ENCODE measurements around the gene P4HB. TPM values are rescaled to one million over a fixed set of nuclear protein-coding genes. Genes with fewer than 3 reads are reported as not detected.

Gene P4HB
- polyA plus RNA-seq, 2 donors = 582 to 595 TPM

DNA sequence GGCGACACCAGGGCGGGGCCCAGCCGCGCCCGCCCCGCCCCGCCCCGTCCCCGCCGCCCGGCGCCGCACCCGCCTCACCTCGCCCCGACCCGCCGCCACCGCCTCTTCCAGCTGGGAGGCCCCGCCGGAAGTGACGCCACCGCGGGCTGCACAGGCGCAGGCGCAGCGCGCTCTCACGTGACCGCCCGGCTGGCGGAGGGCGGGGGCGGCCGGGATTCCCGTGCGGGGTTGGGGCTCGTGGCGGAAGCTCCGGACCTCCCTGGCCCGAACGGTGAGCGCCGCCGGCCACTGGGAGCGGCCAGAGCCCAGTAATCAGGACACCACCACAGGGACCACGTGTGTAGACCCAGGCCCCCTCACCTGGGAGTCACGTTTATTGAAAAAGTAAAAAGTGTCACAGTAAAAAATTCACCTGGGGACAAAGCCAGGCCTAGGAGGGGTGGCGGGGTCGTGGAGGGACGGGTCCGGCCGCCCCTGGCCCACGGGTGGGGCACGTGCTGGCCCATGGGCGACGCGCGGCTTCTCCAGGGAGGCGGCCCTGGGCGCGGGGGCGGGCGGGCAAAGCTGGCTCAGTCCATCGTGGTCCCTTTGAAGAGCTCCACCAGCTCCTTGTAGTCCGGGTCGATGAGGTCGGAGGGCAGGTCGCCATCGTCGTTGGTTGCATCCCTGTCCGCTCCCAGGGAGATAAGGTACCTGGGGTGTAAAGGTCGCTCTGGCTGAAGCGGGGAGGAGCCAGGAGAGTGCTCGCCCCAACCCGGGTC, 27.0 kb downstream of the P4HB start, which contains the start of gene MCRIP1:
MCRIP1 (minus strand) TSS at position 132 of the 761 bp plus-strand sequence. CDS start 8,785 bp downstream, outside the sequence.
- Histone ChIP-seq H3K36me3 (ENCODE audit: control insufficient read depth in 2 of 2, insufficient read depth in 2 of 2, low read length in 1 of 2) (no peaks in the 10 kb centered on the region), H3K4me3 (ENCODE audit: low read depth in 1 of 2, low read length in 2 of 2) (peak within 1 kb of the TSS; percentile 53 to 62), H3K4me1 (ENCODE audit: control insufficient read depth in 2 of 2, insufficient read depth in 2 of 2, low read length in 1 of 2) (peaks cover 0 to 31% of the 10 kb centered on the region in 2 donors), H3K27ac (ENCODE audit: low read depth in 2 of 2, low read length in 1 of 2) (peak within 1 kb of the TSS; percentile 91 to 92), H3K27me3 (ENCODE audit: control insufficient read depth in 1 of 2, insufficient read depth in 2 of 2, low read length in 2 of 2) (no peaks in the 10 kb centered on the region), H3K9me3 (ENCODE audit: control insufficient read depth in 2 of 2, insufficient read depth in 1 of 2, low read depth in 1 of 2, low read length in 1 of 2) (no peaks in the 10 kb centered on the region)
- WGBS, 2 donors = 3% methylated on average over 67 to 76 of the region's 76 CpGs

- no peaks in the 10 kb centered on the region for H3K36me3 ChIP-seq (ENCODE audit: control insufficient read depth in 2 of 2, insufficient read depth in 2 of 2, low read length in 1 of 2)
- H3K27me3 ChIP-seq (ENCODE audit: control insufficient read depth in 1 of 2, insufficient read depth in 2 of 2, low read length in 2 of 2) = no peaks in the 10 kb centered on the region
- H3K4me1 ChIP-seq (ENCODE audit: control insufficient read depth in 2 of 2, insufficient read depth in 2 of 2, low read length in 1 of 2) = peaks cover 0 to 31% of the 10 kb centered on the region in 2 donors
- 0 to 1% methylated on average over 44 to 65 of the region's 65 CpGs for WGBS, 2 donors
- peak overlapping the region; percentile 53 to 62 for H3K4me3 ChIP-seq (ENCODE audit: low read depth in 1 of 2, low read length in 2 of 2)
- no peaks in the 10 kb centered on the region for H3K9me3 ChIP-seq (ENCODE audit: control insufficient read depth in 2 of 2, insufficient read depth in 1 of 2, low read depth in 1 of 2, low read length in 1 of 2)
- peak overlapping the region; percentile 86 to 91 for H3K27ac ChIP-seq (ENCODE audit: low read depth in 2 of 2, low read length in 1 of 2)
Observed at GRCh38 chr17:81832608-81833159, 27.7 kb downstream of the P4HB start.

DNA sequence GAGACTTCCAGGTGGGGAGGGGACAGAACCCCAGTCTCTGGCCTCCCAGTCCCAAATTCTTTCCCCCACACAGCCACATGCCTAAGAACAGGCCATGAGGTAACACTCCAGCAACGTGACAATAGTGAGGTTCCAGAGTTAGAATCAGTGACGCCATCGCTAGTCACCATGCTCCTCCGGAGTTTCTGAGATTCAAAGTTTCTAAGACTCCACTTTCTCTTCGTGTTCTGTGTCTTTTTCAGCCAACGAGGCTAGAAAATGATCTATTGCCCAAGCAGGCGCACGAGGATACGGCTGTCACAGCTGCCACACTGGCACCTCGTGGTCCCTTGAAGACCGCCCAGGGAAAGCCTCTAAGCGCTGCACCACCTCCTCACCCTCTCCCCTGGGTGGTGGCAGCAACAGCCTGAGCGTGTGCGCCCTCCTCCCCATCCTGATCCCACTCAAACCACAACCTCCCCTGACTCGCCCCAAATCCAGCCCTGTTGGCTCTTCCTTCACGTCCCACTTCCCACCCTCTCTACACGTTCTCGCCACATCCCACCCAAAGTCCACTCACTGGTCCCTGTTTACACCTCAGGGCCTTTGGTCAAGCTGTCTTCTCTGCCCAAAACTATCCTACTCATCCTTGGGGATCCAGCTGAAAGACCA, 28.3 kb downstream of the P4HB start:
- no peaks in the 10 kb centered on the region for H3K9me3 ChIP-seq (ENCODE audit: control insufficient read depth in 2 of 2, insufficient read depth in 1 of 2, low read depth in 1 of 2, low read length in 1 of 2)
- 17 to 26% methylated on average over 18 of the region's 18 CpGs for WGBS, 2 donors
- H3K27ac ChIP-seq (ENCODE audit: low read depth in 2 of 2, low read length in 1 of 2) = peak overlapping the region; percentile 86 to 91
- H3K4me1 ChIP-seq (ENCODE audit: control insufficient read depth in 2 of 2, insufficient read depth in 2 of 2, low read length in 1 of 2) = peaks cover 0 to 31% of the 10 kb centered on the region in 2 donors
- no peaks in the 10 kb centered on the region for H3K27me3 ChIP-seq (ENCODE audit: control insufficient read depth in 1 of 2, insufficient read depth in 2 of 2, low read length in 2 of 2)
- no peaks in the 10 kb centered on the region for H3K36me3 ChIP-seq (ENCODE audit: control insufficient read depth in 2 of 2, insufficient read depth in 2 of 2, low read length in 1 of 2)
- H3K4me3 ChIP-seq (ENCODE audit: low read depth in 1 of 2, low read length in 2 of 2) = peak overlapping the region; percentile 53 to 62

GRCh38 chr17:81831563-81831956, 28.8 kb downstream of the P4HB start:
- Histone ChIP-seq H3K36me3 (ENCODE audit: control insufficient read depth in 2 of 2, insufficient read depth in 2 of 2, low read length in 1 of 2) (no peaks in the 10 kb centered on the region), H3K4me1 (ENCODE audit: control insufficient read depth in 2 of 2, insufficient read depth in 2 of 2, low read length in 1 of 2) (peaks cover 0 to 31% of the 10 kb centered on the region in 2 donors), H3K9me3 (ENCODE audit: control insufficient read depth in 2 of 2, insufficient read depth in 1 of 2, low read depth in 1 of 2, low read length in 1 of 2) (no peaks in the 10 kb centered on the region), H3K4me3 (ENCODE audit: low read depth in 1 of 2, low read length in 2 of 2) (no peak overlapping the region), H3K27ac (ENCODE audit: low read depth in 2 of 2, low read length in 1 of 2) (peak overlapping the region; percentile 54 to 86), H3K27me3 (ENCODE audit: control insufficient read depth in 1 of 2, insufficient read depth in 2 of 2, low read length in 2 of 2) (no peaks in the 10 kb centered on the region)
- 78 to 87% methylated on average over 7 of the region's 7 CpGs for WGBS, 2 donors

DNA sequence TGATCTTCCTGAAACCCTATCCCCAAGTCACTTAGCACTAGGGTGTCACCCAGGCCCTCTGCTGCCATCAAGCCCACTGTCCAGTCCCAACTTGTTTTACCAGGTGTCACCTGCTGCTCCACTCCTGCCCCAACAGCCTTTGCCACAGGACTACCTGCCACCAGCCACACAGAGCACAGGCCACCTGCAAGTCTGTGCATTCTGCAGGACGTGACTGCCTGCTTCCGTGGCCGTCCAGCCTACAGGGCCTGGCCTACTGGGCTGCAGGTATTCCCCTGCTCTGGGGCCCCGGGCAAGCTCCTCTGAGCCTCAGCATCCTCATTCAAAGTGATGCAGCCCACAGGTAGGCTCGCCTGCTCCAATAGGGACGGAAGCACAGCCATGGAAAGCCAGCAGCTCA, 30.5 kb downstream of the P4HB start:
- WGBS, 2 donors = 83 to 86% methylated on average over 6 of the region's 6 CpGs
- H3K27ac ChIP-seq (ENCODE audit: low read depth in 2 of 2, low read length in 1 of 2) = no peak overlapping the region
- no peaks in the 10 kb centered on the region for H3K9me3 ChIP-seq (ENCODE audit: control insufficient read depth in 2 of 2, insufficient read depth in 1 of 2, low read depth in 1 of 2, low read length in 1 of 2)

GRCh38 chr17:81828656-81829055, 31.7 kb downstream of the P4HB start:
- no peak overlapping the region for H3K4me3 ChIP-seq (ENCODE audit: low read depth in 1 of 2, low read length in 2 of 2)
- 80 to 82% methylated on average over 7 of the region's 7 CpGs for WGBS, 2 donors
- H3K27ac ChIP-seq (ENCODE audit: low read depth in 2 of 2, low read length in 1 of 2) = no peak overlapping the region
- H3K27me3 ChIP-seq (ENCODE audit: control insufficient read depth in 1 of 2, insufficient read depth in 2 of 2, low read length in 2 of 2) = no peaks in the 10 kb centered on the region
- peaks cover 0 to 25% of the 10 kb centered on the region in 2 donors for H3K4me1 ChIP-seq (ENCODE audit: control insufficient read depth in 2 of 2, insufficient read depth in 2 of 2, low read length in 1 of 2)
- no peaks in the 10 kb centered on the region for H3K36me3 ChIP-seq (ENCODE audit: control insufficient read depth in 2 of 2, insufficient read depth in 2 of 2, low read length in 1 of 2)
- no peaks in the 10 kb centered on the region for H3K9me3 ChIP-seq (ENCODE audit: control insufficient read depth in 2 of 2, insufficient read depth in 1 of 2, low read depth in 1 of 2, low read length in 1 of 2)

More for the DNA sequence above, 30.5 kb downstream of the P4HB start:
- Histone ChIP-seq H3K4me1 (ENCODE audit: control insufficient read depth in 2 of 2, insufficient read depth in 2 of 2, low read length in 1 of 2) (peaks cover 0 to 31% of the 10 kb centered on the region in 2 donors), H3K36me3 (ENCODE audit: control insufficient read depth in 2 of 2, insufficient read depth in 2 of 2, low read length in 1 of 2) (no peaks in the 10 kb centered on the region), H3K4me3 (ENCODE audit: low read depth in 1 of 2, low read length in 2 of 2) (no peak overlapping the region), H3K27me3 (ENCODE audit: control insufficient read depth in 1 of 2, insufficient read depth in 2 of 2, low read length in 2 of 2) (no peaks in the 10 kb centered on the region)

DNA sequence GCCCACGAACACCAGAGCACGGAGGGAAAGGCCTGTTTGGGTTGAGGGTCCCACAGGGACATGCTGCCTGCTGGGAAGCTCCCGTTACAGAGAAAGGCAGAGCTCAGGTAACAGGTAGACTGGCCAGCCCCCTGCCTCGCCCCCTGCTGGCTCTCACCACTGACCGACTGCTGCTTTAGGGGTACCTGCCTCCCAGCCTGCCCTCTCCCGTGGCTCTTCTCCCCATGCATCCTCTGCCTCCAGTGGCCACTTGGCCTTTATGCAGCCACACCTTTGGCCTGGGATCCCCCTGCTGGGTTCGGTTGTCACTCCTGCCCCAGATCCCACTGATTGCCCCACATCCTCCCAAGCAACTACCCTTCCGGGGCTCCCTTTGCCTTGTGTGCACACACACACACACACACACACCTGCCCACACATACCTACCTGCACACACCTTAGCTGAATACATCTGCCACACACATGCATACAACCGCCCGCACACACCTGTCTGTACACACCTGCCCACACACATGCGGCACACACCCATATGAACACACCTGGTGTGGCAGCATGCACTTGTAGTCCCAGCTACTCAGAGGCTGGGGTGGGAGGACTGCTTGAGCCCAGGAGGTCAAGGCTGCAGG, 34.4 kb downstream of the P4HB start:
- Histone ChIP-seq H3K4me3 (ENCODE audit: low read depth in 1 of 2, low read length in 2 of 2) (no peak overlapping the region), H3K27me3 (ENCODE audit: control insufficient read depth in 1 of 2, insufficient read depth in 2 of 2, low read length in 2 of 2) (no peaks in the 10 kb centered on the region), H3K36me3 (ENCODE audit: control insufficient read depth in 2 of 2, insufficient read depth in 2 of 2, low read length in 1 of 2) (peaks cover 0 to 2% of the 10 kb centered on the region in 2 donors), H3K27ac (ENCODE audit: low read depth in 2 of 2, low read length in 1 of 2) (no peak overlapping the region), H3K4me1 (ENCODE audit: control insufficient read depth in 2 of 2, insufficient read depth in 2 of 2, low read length in 1 of 2) (peaks cover 12 to 25% of the 10 kb centered on the region in 2 donors), H3K9me3 (ENCODE audit: control insufficient read depth in 2 of 2, insufficient read depth in 1 of 2, low read depth in 1 of 2, low read length in 1 of 2) (no peaks in the 10 kb centered on the region)
- WGBS, 2 donors = 74 to 75% methylated on average over 11 of the region's 11 CpGs

- H3K36me3 ChIP-seq (ENCODE audit: control insufficient read depth in 2 of 2, insufficient read depth in 2 of 2, low read length in 1 of 2) = peaks cover 0 to 2% of the 10 kb centered on the region in 2 donors
- no peak overlapping the region for H3K4me3 ChIP-seq (ENCODE audit: low read depth in 1 of 2, low read length in 2 of 2)
- no peaks in the 10 kb centered on the region for H3K27me3 ChIP-seq (ENCODE audit: control insufficient read depth in 1 of 2, insufficient read depth in 2 of 2, low read length in 2 of 2)
- 82 to 89% methylated on average over 11 of the region's 11 CpGs for WGBS, 2 donors
- peaks cover 12 to 20% of the 10 kb centered on the region in 2 donors for H3K4me1 ChIP-seq (ENCODE audit: control insufficient read depth in 2 of 2, insufficient read depth in 2 of 2, low read length in 1 of 2)
- no peak overlapping the region for H3K27ac ChIP-seq (ENCODE audit: low read depth in 2 of 2, low read length in 1 of 2)
- no peaks in the 10 kb centered on the region for H3K9me3 ChIP-seq (ENCODE audit: control insufficient read depth in 2 of 2, insufficient read depth in 1 of 2, low read depth in 1 of 2, low read length in 1 of 2)
Observed at GRCh38 chr17:81824595-81824994, 35.7 kb downstream of the P4HB start.

GRCh38 chr17:81823820-81824550, 36.4 kb downstream of the P4HB start:
- WGBS, 2 donors = 79 to 85% methylated on average over 33 of the region's 33 CpGs
- peaks cover 12 to 19% of the 10 kb centered on the region in 2 donors for H3K4me1 ChIP-seq (ENCODE audit: control insufficient read depth in 2 of 2, insufficient read depth in 2 of 2, low read length in 1 of 2)

More at GRCh38 chr17:81823820-81824550, 36.4 kb downstream of the P4HB start:
- Histone ChIP-seq H3K9me3 (ENCODE audit: control insufficient read depth in 2 of 2, insufficient read depth in 1 of 2, low read depth in 1 of 2, low read length in 1 of 2) (no peaks in the 10 kb centered on the region), H3K4me3 (ENCODE audit: low read depth in 1 of 2, low read length in 2 of 2) (no peak overlapping the region), H3K27me3 (ENCODE audit: control insufficient read depth in 1 of 2, insufficient read depth in 2 of 2, low read length in 2 of 2) (no peaks in the 10 kb centered on the region), H3K36me3 (ENCODE audit: control insufficient read depth in 2 of 2, insufficient read depth in 2 of 2, low read length in 1 of 2) (peaks cover 0 to 2% of the 10 kb centered on the region in 2 donors), H3K27ac (ENCODE audit: low read depth in 2 of 2, low read length in 1 of 2) (no peak overlapping the region)
